Measurements from ENCODE around the gene LIN37.
A peak's percentile ranks its signal among the peaks of the same experiment; 100 is the strongest.
"Not testable (repeated sequence)": the region's sequence is repeated elsewhere in the genome, so short reads cannot be mapped to it uniquely, and the experiment has no call there.

The LIN37 gene

DNA sequence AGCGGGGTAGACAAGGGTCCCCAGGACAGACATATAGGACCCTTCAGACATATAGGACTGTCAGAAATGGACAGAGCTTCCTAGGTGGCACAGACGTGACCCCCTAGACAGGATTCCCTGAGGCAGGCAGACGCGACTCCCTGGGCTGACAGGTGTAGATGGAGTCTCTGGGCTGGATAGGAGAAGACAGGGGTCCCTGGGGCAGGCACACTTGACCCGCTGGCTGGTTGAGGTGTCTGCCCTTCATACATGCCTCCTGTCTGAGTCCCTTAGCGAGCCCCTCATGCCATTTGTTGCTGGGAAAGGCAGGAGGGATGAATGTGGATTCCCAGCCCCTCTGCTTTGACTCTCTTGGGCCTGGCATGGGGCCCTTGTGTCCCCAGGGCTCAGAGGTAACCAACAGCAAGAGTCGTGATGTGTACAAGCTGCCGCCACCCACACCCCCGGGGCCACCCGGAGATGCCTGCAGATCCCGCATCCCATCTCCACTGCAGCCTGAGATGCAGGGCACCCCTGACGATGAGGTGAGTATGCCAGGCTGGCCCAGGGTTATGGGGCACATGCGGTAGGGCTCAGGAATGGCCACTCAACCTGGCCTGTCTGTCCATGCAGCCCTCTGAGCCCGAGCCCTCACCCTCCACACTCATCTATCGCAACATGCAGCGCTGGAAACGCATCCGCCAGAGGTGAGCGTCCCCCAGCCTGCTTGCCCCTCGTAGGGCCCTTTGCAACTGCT lies 5.4 kb downstream of the LIN37 start:
- DNase-seq = no peak

DNA sequence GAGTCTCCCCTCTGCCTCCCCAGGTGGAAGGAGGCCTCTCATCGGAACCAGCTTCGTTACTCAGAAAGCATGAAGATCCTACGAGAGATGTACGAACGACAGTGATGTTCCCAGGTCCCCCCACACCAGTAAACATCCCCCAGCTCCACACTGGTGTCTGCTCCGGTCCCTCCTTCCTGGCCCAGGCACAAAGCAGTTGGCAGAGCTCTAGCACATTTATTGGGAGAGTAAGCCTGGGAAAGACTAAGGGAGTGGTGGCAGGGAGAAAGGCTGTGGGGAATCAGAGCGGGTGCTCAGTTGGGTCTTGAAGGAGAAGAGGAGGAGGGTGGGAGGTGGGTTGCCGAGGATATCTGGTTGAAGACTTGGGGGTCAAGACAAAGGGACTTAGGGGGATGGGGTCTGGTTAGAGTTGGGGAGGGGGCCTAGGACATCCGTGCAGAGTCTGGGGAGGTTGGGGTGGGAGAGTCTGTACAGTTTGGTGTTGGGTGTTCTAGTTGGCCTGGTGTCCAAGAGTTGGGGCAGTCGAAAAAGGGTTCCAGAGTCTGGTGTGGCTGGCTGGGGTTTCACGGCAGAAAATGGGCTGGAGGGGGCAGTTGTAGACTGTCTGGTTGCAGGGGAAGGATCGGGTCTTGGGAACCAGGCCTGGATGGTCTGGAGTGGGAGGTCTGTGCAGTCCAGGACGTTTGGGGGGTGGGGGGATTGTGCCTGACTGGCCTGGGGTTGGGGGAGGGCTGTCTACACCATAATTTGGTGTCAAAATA lies 6.2 kb downstream of the LIN37 start:
- DNase-seq = no peak

DNA sequence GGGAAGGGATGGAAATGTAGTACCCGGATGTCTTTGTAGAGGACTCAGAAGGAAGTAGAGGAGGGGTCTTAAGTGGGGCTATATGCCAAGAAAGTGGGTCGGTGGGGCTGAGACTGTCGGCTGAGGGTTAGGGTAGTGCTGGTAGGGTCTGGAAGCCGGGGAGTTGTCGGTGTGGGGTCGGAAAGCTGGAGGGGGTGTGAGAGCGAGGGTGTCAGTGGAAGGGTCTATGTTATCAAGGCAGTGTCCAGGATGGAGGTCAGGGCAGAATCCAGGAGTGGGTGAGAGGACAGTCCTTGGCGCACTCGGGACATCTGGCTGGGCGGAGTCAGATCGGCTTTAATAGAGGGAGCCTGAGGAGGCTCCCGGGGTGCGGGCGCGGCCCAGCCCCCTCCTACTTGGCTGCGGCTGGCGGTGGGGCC lies 6.8 kb downstream of the LIN37 start:
- no peak for DNase-seq

DNA sequence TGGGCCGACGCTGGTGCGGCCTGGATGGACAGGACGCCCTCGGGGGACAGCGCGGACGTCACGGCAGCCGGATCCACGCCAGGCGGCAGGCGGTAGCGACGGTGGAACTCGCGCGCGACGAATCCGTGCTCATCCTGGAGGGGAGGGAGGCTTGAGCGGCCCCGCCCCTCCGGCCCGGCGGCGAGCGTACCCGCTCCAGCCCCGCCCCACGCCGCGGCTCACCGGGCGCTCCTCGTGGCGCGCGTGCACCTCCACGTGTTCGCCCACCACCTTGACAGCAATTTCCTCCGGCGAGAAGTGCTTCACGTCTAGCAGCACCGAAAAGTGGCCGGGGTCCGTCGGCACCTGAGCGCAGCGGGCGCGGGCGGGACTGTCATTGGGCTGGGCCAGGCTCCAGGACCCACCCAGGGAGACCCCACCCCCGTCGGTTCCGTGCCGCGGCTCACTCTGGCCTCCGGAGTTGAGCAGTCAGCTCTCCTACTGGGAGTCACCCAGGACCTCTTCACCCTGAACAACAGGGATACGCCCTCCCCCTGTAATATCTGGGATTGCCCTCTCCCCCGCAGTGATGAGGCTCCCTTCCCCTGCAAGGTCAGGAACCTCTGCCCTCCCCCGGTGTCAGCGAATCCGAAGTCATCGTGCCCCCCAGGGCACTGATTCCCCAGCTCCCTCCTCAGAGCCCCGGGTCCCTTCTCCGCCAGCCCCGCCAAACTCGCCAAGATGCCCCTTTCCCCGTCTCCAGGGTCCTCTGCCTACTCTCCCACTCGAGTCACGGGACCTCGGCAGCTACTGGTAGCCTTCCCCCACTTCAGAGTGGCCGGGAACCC lies 7.4 kb downstream of the LIN37 start:
- DNase-seq = peak; percentile 68

DNA sequence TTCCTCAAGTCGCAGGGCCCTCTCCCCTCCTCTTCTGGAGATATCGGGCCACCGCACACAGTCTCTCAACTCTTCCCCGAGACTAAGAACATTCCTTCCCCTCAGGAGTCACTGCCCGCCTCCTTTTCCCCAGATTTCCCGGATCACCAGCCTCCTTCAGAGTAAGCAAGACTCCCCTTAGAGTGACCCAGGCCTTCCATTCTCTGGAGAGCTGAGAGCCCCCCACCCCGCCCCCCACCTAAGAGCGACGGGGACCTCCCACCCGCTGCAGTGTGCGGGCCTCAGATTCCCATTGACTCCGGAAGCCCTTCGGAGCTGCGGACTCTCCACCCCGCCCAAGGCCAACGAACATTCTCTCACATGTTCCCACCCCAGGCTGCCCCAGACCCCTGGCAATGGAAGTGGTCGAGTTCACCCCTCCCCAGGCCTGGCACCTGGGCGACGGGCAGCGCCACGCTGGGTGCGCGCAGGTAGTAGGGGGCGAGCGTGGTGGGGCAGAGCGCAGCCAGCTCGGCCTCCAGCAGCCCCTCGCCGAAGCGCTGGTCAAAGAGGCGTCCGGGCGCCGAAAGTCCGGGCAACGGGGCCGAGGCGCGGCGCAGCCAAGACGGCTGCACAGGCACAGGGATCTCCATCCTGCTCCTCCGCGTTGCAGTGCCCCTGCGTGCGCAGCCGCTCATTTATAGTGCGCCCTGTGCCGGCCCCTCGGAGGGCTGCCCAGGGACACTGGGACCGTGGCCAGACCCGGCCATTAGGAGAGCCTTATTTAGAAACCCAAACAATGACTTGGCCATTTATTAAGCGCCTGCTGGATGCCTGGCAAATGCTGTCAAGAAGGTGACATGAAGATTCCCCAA lies 8.2 kb downstream of the LIN37 start, which contains the start of gene HSPB6:
Gene HSPB6 (minus strand): TSS at position 653 of the 854 bp plus-strand sequence. CDS start 21 bp downstream, at position 632.
- DNase-seq = no peak

DNA sequence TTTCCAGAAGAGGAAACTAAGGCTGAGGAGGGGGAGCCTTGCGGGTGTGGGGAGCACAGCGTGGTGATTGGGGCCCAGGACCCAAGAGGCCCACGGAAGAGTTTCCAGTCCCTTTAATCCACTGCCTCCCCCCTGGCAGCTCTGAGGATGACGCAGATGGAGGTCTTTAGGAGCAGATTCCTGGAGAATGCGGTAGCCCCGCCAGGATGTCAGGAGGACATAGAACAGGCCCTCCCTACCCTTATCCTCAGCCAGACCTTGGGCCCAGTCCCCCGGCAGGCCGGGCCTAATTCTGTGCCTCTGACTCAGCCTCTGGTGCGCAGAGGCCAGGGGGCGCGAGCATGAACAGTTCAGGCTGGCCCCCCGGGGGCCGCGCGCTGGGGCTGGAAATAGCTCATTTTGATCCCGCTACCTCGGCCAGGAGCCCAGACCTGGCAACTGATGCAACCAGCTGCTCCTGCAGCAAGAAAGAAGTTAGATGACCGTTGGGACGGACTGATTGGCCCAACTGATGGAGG lies 8.9 kb downstream of the LIN37 start:
- no peak for DNase-seq

DNA sequence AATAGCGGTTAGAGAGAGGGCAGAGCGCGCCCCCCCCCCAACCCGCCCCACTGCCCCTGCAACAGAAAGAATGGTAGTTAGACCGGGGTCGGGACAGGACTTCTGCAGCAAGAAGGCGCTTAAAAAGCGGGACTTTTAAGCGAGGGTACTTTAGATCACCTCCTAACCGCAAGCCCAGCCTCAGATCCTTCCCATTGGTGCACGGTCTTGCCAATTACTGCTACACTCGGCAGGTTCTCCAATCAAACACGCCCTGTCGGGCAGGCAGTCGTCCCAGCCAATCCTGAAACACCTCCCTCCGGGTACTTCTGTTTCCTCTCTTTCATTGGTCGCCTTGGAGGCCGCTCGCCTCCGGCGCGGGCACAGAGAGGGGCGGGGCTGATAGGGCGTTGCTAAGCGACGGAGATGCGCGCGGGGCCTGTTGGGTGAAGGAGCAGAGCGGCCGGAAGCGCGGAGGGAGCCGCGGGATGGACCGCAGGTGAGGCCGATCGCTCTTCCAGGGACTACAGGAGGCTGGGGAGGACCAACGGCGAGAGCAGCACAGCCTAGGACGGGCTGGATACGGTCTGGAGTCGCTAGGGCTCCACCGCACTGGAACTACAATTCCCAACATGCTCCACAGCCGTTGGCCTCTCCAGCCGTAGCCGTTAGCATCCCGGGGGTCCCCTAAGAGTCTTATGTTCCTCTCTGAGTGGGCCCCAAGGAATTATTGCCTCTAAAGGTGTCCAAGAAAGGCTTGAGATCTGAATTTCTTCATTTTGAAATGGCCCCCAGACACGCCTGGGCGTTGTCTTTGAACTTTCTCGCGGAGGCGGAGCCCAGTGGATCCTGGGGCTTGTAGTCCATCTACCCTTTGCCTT lies 9.6 kb downstream of the LIN37 start, which contains the start of gene PROSER3:
Gene PROSER3 (plus strand): TSS at position 428 of the 860 bp plus-strand sequence. CDS start 40 bp downstream, at position 468.
- peak; percentile 97 for DNase-seq

DNA sequence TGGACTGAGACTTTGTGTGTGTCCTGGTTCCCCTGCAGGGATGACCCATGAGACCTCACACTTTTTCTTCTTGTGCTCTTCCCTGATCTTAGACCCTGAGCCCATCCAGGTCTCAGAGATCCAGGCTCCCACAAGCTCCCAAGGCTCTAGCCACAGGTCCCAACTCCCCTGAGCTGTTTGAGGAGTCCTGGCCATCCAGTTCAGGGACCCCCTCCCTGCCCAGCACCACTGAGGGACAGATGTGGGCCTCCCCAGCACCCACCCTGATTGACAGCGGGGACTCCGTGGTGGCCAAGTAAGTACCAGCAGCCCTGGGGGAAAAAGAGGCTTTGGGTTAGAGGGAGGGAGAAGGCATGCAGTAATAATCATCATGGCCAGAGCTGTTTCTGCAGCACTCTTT lies 11.3 kb downstream of the LIN37 start:
- no peak for DNase-seq

DNA sequence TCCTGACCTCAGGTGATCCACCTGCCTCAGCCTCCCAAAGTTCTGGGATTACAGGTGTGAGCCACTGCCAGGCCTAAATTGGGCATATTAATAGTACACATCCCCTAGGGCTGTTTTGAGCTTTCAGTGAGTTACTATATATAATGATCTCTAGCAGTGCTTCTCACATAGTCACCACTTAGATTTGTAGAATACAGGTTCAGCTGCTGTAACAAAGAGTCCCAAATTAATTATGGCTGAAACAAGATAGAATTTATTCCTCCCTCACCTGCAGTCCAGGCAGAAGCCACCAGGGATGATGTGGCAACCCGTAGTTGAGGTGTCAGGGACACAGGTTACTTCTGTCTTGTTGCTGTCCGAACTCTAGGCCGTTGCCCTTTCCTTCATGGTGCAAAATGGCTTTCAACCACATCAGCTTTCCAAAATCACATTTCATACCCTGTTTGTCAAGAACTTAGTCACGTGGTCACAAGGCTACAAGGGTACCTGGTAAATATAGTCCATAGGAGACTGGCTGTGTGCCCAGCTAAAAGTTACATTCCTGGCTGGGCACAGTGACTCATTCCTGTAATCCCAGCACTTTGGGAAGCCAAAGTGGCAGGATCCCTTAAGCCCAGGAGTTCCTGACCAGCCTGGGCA lies 12.5 kb downstream of the LIN37 start:
- DNase-seq = no peak

DNA sequence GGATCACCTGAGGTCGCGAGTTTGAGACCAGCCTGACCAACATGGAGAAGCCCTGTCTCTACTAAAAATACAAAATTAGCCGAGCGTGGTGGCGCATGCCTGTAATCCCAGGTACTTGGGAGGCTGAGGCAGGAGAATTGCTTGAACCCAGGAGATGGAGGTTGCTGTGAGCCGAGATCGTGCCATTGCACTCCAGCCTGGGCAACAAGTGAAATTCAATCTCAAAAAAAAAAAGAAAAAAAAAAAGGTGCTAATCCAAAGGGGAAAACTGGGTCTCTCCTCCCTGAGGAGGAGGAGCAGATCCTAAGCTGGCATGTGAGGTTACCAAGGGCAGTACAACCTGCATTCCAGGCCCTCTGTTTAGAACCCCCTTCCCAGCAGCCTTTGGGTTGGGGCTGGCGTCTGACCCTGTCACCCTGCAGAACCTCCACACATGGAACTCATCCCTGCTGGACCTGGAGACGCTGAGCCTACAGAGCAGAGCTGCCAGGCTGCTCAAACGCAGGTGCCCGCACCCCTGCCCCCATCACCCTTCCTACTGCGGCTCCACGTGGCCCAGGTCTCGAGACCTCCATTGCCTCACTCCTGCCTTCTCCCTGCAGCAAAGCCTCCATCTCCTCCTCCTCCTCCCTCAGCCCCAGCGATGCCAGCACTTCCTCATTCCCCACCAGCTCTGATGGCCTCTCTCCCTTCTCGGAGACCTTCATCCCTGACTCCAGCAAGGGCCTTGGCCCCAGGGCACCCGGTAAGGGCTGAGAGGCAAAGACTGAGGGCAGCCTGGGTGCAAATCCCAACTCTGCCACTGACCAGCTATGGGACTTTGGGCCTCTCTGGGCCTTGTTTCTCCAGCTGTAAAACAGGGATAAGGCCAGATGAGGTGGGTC lies 16.3 kb downstream of the LIN37 start:
- DNase-seq = no peak

DNA sequence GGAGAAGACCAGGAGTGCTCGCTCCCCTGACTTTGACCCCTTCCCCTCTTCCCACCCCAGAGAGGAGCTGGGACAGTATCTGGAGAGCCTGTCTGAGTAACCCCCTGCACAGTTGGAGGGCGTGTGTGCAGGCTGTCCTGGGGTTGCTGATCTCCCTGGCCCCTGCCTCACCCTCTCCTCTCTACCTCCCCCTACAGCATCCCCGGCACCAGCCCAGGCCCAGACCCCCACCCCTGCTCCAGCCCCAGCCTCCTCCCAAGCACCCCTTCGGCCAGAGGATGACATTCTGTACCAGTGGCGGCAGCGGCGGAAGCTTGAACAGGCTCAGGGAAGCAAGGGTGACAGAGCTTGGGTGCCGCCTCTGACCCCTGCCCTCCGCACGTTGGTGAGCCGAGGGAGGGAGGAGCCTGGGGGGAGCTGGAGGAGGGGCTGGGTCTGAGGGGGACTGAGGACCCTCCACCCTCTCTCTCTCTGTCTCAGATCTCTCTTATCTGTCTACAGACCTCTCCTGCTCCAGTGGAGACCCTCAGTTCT lies 18.3 kb downstream of the LIN37 start:
- DNase-seq = no peak

DNA sequence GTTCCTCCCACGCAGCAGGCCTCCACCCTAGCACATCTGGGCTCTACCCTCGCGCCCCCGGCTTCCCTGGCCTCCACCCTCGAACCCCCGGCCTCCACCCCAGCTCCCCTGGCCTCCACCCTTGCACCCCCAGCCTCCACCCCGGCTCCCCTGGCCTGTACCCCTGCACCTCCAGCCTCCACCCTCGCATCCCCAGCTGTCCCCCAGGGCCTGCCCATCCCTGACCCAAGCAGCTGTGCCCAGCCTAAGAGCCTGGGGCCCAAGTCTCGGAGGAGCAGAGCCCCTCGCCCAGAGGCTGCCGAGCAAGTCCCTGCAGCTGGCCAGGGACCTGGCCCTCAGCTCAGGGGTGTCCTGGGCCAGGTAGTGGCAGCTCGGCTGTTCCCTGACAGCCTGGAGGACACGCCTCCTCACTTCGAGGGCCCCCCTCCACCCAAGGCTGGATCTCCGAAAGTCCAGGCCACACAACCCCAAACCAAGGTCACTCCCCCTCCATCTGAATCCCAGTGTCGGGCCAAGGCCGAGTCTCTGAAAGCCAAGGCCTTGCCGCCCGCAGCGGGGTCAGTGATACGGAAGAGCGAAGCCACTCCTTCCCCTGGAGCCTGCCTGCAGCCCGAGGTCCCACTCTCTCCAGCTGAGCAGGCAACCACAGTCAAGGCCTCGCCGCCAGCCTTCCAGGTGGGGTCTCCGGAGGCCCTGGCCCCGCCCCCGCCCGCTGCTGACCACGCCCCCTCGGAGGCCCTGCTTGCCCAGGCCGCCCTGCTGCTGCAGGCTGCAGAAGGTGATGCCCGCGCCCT lies 19.1 kb downstream of the LIN37 start:
- no peak for DNase-seq

DNA sequence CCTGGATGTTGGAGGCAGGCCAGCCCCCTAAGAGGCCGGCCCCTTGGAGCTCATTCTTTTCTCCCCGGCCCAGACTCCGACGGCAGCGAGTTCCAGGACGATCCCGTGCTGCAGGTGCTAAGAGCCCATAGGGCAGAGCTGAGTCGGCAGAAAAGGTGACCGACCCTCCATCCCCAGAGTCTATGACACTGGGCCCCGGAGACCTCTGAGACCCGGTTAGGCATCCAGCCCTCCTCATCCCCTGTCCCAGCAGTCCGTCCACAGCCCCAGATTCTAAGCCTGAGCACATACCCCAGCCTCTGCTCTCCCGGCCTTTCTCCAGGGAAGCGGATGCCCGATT lies 19.7 kb downstream of the LIN37 start:
- DNase-seq = no peak

DNA sequence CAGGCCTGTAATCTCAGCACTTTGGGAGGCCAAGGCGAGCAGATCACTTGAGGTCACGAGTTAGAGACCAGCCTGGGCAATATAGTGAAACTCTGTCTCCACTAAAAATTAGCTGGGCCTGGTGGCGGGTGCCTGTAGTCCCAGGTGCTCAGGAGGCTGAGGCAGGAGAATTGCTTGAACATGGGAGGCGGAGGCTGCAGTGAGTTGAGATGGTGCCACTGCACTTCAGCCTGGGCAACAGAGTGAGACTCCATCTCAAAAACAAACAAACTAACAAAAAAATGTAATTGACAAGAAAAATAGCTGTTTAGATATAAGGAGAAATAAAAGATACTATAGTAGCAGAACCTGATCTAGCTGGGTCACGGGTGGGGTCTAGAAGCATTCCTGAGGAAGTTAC lies 24.0 kb downstream of the LIN37 start:
- not testable (repeated sequence) for DNase-seq

DNA sequence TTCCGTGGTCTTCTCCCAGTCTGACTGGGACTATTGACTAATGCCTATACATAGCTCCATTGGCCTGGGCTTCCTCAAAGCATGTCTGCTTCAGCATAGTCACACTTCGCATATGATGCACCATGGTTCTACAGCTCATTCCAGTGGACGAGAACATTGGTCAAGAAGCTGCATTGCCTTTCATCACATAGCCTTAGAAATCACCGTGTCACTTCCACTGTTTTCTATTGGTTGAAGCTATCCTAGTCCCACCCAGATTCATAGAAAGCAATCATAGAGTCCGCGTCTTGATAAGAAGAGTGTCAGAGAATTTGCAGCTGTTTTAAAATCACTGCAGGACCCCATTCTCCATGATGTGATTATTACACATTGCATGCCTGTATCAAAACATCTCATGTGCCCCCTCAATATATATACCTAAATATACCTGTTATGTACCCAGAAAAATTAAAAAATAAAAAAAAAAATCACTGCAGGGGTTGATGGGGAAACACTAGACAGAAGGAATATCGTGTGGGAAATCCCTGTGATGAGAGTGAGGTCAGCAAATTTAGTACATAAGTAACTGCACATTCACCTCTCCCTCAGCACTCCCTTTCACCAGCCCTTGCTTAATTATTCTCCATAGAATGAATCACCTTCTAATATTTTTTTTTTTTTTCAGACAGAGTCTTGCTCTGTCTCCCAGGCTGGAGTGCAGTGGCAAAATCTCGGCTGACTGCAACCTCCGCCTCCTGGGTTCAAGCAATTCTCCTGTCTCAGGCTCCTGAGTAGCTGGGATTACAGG lies 24.8 kb downstream of the LIN37 start:
- DNase-seq = no peak

DNA sequence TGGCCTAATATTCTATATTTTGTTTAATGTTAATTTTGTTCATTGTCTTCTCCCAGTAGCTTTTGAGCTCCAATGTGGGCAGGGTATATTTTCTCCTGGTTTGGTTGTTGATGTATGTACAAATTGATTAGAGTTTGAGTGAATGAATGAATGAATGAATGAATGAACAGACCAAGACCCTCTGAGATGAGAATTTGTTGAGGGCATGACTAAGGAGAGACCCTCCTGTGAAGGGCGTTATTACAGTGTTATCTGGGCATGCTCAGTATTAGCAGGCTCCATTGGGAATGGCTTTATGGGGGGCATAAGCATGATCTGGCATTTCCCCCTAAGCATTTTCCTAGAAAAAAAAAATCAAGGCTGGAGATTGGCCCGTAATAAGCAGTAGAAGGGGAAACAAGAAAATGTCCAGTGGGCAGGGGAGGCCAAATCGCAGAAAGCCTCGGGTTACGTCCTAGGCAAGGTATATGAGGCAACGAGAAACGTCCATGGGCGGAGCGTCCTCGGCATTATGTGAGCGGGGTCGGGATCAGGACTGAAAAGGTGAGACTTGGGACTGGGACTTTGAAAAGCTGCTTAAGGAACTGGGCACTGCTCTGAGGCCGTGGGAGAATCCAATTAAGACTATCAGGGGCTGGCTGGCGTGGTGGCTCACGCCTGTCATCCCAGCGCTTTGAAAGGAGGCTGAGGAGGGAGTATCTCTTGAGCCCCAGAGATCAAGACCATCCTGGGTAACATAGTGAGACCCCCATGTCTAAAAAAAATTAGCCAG lies 26.1 kb downstream of the LIN37 start:
- no peak for DNase-seq

DNA sequence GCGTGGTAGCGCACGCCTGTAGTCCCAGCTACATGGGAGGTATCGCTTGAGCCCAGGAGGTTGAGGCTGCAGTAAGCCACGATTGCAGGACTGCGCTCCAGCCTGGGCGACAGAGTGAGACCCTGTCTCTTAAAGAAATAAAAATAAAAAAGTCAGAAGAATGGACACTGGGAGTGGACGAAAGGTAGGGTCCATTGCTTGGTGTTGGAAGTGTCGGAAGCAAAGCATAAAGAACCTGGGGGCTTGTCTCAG lies 26.6 kb downstream of the LIN37 start:
- no peak for DNase-seq

All from activated T-cell treated with anti-CD3 and anti-CD28 coated beads, Interleukin-2, amount 50 U/mL, for 1 hour (primary cell).